Renal pelvis (tissue), 4 donors: Measurements from ENCODE around the gene TSPAN31. TPM values are rescaled to one million over a fixed set of nuclear protein-coding genes. Genes with fewer than 3 reads are reported as not detected.

ENCODE experiments used
- DNase-seq: peaks from one replicate; pipeline ENCODE4 v3.0.0-alpha.2; 2013
- polyA plus RNA-seq, 3 donors: library from polyadenylated mRNA; unstranded; fragments of 120-200 nt; gene quantifications; one replicate each; pipeline ENCODE4 v1.2.1, GENCODE V29; 2013; ENCODE audit not compliant: insufficient read length in 3 of 3

Gene TSPAN31
- polyA plus RNA-seq, 3 donors = 81.2 to 99.3 (median 93.6) TPM

DNA sequence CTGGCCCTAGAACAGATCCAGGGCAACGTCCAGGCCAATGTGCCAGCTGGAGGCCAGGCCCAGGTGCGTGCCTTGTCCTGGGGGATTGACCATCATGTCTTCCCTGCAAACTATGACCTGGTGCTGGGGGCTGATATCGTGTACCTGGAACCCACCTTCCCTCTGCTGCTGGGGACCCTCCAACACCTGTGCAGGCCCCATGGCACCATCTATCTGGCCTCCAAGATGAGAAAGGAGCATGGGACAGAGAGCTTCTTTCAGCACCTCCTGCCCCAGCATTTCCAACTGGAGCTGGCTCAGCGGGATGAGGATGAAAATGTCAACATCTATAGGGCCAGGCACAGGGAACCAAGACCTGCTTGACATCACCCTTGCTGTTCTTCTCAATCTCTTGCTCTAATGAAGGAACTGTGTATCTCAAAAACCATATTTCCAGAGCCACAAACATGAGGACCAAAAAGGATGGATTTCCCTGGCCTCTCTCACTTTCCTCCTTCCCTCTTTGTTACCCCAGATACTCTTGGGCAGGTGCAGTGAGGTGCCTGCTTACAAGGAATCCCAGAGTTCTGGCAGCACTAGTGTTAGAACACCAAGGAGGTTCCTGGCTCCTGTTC is 35.6 kb downstream of the TSPAN31 start:
- DNase-seq = no peak

DNA sequence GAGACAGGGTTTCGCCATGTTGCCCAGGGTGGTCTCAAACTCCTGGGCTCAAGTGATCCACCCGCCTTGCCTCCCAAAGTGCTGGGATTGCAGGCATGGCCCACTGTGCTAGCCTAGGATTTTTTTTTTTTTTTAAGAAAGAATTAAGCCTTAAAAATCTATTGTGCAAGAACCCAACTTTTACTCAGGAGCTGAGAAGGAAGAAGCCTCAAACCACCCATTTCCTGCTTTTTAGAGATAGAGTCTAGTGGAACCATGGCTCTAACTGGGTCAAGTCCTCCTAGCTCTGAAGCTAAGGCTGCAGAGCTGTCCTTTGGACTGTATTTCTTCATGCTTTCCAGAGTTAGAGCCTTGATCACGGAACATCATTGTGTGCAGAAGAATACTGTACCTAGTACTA is 36.4 kb downstream of the TSPAN31 start:
- no peak for DNase-seq

DNA sequence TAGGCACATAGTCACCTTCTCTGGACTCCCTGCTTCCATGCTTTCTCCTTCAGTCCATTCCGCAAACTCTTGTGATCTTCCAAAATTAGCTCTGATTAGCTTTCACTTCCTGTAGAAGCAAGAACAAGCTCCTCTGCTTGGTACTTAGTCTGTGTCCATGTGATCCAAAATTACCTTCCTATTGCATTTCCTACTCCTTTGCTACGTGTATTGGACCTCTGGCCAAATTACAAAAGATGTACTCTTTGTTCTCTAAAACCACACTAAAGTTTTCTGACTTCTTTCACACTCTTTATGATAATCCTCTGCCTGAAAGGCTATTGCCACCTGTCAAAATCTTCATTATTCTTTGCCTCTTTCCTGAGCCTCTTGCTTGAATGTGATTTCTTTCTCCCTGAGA is 37.0 kb downstream of the TSPAN31 start:
- no peak for DNase-seq

- DNase-seq = no peak
Measured at GRCh38 chr12:57782243-57782607, 37.4 kb downstream of the TSPAN31 start.

- peak; percentile 96 for DNase-seq
Measured at GRCh38 chr12:57782608-57783465, 38.0 kb downstream of the TSPAN31 start, which contains the start of gene TSFM. TSS of gene TSFM (plus strand) at chr12:57782787. CDS start at chr12:57782802, 15 bp downstream.

GRCh38 chr12:57783466-57783801 is 38.6 kb downstream of the TSPAN31 start:
- no peak for DNase-seq

GRCh38 chr12:57783861-57784260 is 39.0 kb downstream of the TSPAN31 start:
- no peak for DNase-seq

GRCh38 chr12:57793920-57794319 is 49.1 kb downstream of the TSPAN31 start:
- no peak for DNase-seq

DNA sequence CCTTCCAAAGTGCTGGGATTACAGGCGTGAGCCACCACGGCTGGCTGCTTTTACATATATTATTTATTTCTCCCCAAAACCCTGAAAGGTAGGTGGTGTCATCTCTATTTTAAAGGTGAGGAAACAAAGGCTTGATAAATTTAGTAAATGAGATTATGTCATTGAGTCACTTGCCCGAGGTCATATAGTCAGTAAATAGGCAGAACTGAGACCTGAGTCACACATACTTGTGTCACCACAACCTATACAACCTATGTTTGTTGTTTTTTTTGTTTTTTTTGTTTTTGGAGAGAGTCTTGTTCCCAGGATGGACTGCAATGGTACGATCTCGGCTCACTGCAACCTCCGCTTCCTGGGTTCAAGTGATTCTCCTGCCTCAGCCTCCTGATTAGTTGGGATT is 50.5 kb downstream of the TSPAN31 start:
- DNase-seq = no peak

- no peak for DNase-seq
Measured at GRCh38 chr12:57796996-57797395, 52.2 kb downstream of the TSPAN31 start.

DNA sequence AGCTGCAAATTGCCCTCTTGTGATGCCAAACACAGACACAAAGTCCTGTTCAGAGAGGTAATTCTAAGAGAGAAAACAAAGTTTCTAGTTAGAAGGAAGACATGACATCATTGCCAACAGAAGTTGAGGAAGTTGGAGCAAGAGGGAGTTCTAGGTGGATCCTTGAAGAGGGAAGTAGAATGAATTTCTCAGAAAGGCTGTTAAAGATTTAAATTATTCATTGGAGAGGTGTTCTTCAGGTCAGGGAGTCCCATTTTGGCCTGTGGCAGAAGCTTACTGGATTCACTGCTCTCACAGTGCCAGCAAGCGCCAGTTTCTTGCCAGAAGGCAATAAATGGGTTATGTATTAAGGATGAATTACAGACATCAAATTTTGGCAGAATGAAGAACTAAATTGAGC is 53.1 kb downstream of the TSPAN31 start:
- DNase-seq = no peak

Other genes starting within 250 kb of the TSPAN31 start
- gene DDIT3, start 224.5 kb upstream of the TSPAN31 start, polyA plus RNA-seq = 10 to 100 TPM; 27.5 to 31.3 (median 31.2) TPM
- 10 to 100 TPM; 61.1 to 96.4 (median 80.6) TPM for gene MBD6, start 222.2 kb upstream of the TSPAN31 start, polyA plus RNA-seq
- 100 to 1,000 TPM; 162 to 175 (median 171) TPM for gene DCTN2, start 197.8 kb upstream of the TSPAN31 start, polyA plus RNA-seq
- gene KIF5A, start 195.0 kb upstream of the TSPAN31 start, polyA plus RNA-seq = under 1 TPM; 0.41 to 0.68 (median 0.65) TPM
- gene PIP4K2C, start 153.8 kb upstream of the TSPAN31 start, polyA plus RNA-seq = 10 to 100 TPM; 37.2 to 45.5 (median 37.9) TPM
- 10 to 100 TPM; 61.2 to 67.0 (median 63.0) TPM for gene DTX3, start 140.2 kb upstream of the TSPAN31 start, polyA plus RNA-seq
- gene ARHGEF25, start 133.6 kb upstream of the TSPAN31 start, polyA plus RNA-seq = 10 to 100 TPM; 24.9 to 33.9 (median 33.4) TPM
- 1 to 10 TPM in 1 of 3 donors, under 1 TPM in 2; 0.87 to 1.1 (median 0.94) TPM for gene B4GALNT1, start 111.8 kb upstream of the TSPAN31 start, polyA plus RNA-seq
- gene OS9, start 50.9 kb upstream of the TSPAN31 start, polyA plus RNA-seq = 100 to 1,000 TPM; 197 to 226 (median 220) TPM
- 1 to 10 TPM in 2 of 3 donors, under 1 TPM in 1; 0.93 to 1.9 (median 1.5) TPM for gene AGAP2, start 6.3 kb upstream of the TSPAN31 start, polyA plus RNA-seq
- gene CDK4, start 7.3 kb downstream of the TSPAN31 start, polyA plus RNA-seq = 100 to 1,000 TPM; 244 to 266 (median 256) TPM
- 10 to 100 TPM; 17.7 to 24.1 (median 23.4) TPM for gene MARCHF9, start 10.1 kb downstream of the TSPAN31 start, polyA plus RNA-seq
- 1 to 10 TPM in 2 of 3 donors, under 1 TPM in 1; 0.80 to 2.4 (median 1.6) TPM for gene CYP27B1, start 22.0 kb downstream of the TSPAN31 start, polyA plus RNA-seq
- 10 to 100 TPM; 28.0 to 35.8 (median 31.3) TPM for gene METTL1, start 27.1 kb downstream of the TSPAN31 start, polyA plus RNA-seq
- 10 to 100 TPM in 2 of 3 donors, 1 to 10 TPM in 1; 9.3 to 13.7 (median 13.4) TPM for gene EEF1AKMT3, start 27.6 kb downstream of the TSPAN31 start, polyA plus RNA-seq
- 10 to 100 TPM; 38.7 to 46.9 (median 45.0) TPM for gene TSFM, start 37.7 kb downstream of the TSPAN31 start, polyA plus RNA-seq
- gene AVIL, start 73.7 kb downstream of the TSPAN31 start, polyA plus RNA-seq = 10 to 100 TPM in 2 of 3 donors, 1 to 10 TPM in 1; 8.6 to 20.7 (median 19.9) TPM
- 100 to 1,000 TPM; 247 to 261 (median 259) TPM for gene CTDSP2, start 101.7 kb downstream of the TSPAN31 start, polyA plus RNA-seq
- 10 to 100 TPM; 11.6 to 12.6 (median 12.3) TPM for gene ATP23, start 196.5 kb downstream of the TSPAN31 start, polyA plus RNA-seq